ENCODE results near the gene TBCA. TPM values are rescaled to one million over a fixed set of nuclear protein-coding genes. Genes with fewer than 3 reads are reported as not detected.

TBCA gene
- total RNA-seq, 1 donor from 2014 or later: 213 TPM

- H3K36me3 Mint-ChIP-seq: peaks cover 51% of the 10 kb centered on the region
- H3K9me3 Mint-ChIP-seq: peaks cover 13% of the 10 kb centered on the region
- H3K27ac Mint-ChIP-seq: no peak overlapping the region
- no peaks in the 10 kb centered on the region for H3K27me3 Mint-ChIP-seq (ENCODE audit: low read depth)
- no peak overlapping the region for H3K4me3 Mint-ChIP-seq
- no peak for TF ChIP-seq CTCF (IDR thresholded peaks at IDR 0.05; ENCODE audit: unreplicated experiment)
- H3K4me1 Mint-ChIP-seq: peaks cover 4% of the 10 kb centered on the region
- no peak for DNase-seq (ENCODE audit: low spot score in 2 of 2, unreplicated experiment in 2 of 2)
These were observed 77.2 kb downstream of the TBCA start for GRCh38 chr5:77698920-77699319.

- Mint-ChIP-seq H3K27me3 (ENCODE audit: low read depth) (no peaks in the 10 kb centered on the region), H3K36me3 (peaks cover 45% of the 10 kb centered on the region), H3K4me3 (no peak overlapping the region), H3K27ac (no peak overlapping the region), H3K9me3 (peaks cover 13% of the 10 kb centered on the region), H3K4me1 (peaks cover 6% of the 10 kb centered on the region)
- no peak for DNase-seq (ENCODE audit: low spot score in 2 of 2, unreplicated experiment in 2 of 2)
- no peak for TF ChIP-seq CTCF (IDR thresholded peaks at IDR 0.05; ENCODE audit: unreplicated experiment)
These were observed 78.4 kb downstream of the TBCA start for GRCh38 chr5:77697692-77698091.

GRCh38 chr5:77696120-77696519 lies 80.0 kb downstream of the TBCA start:
- H3K9me3 Mint-ChIP-seq: peaks cover 13% of the 10 kb centered on the region
- no peak overlapping the region for H3K4me3 Mint-ChIP-seq
- H3K27ac Mint-ChIP-seq: no peak overlapping the region
- TF ChIP-seq CTCF (IDR thresholded peaks at IDR 0.05; ENCODE audit: unreplicated experiment): no peak
- H3K36me3 Mint-ChIP-seq: peaks cover 41% of the 10 kb centered on the region
- H3K27me3 Mint-ChIP-seq (ENCODE audit: low read depth): no peaks in the 10 kb centered on the region
- H3K4me1 Mint-ChIP-seq: peaks cover 6% of the 10 kb centered on the region
- no peak for DNase-seq (ENCODE audit: low spot score in 2 of 2, unreplicated experiment in 2 of 2)

GRCh38 chr5:77693913-77694312 lies 82.2 kb downstream of the TBCA start:
- peaks cover 13% of the 10 kb centered on the region for H3K9me3 Mint-ChIP-seq
- H3K36me3 Mint-ChIP-seq: peaks cover 36% of the 10 kb centered on the region
- no peak for TF ChIP-seq CTCF (IDR thresholded peaks at IDR 0.05; ENCODE audit: unreplicated experiment)
- no peak overlapping the region for H3K27ac Mint-ChIP-seq
- H3K4me3 Mint-ChIP-seq: no peak overlapping the region
- peaks cover 6% of the 10 kb centered on the region for H3K4me1 Mint-ChIP-seq
- no peak for DNase-seq (ENCODE audit: low spot score in 2 of 2, unreplicated experiment in 2 of 2)
- H3K27me3 Mint-ChIP-seq (ENCODE audit: low read depth): no peaks in the 10 kb centered on the region

GRCh38 chr5:77683171-77683732 lies 92.9 kb downstream of the TBCA start:
- peaks cover 5% of the 10 kb centered on the region for H3K9me3 Mint-ChIP-seq
- no peak overlapping the region for H3K4me3 Mint-ChIP-seq
- DNase-seq (ENCODE audit: low spot score in 2 of 2, unreplicated experiment in 2 of 2): no peak
- H3K36me3 Mint-ChIP-seq: peaks cover 2% of the 10 kb centered on the region
- H3K27ac Mint-ChIP-seq: no peak overlapping the region
- no peaks in the 10 kb centered on the region for H3K4me1 Mint-ChIP-seq
- no peak for TF ChIP-seq CTCF (IDR thresholded peaks at IDR 0.05; ENCODE audit: unreplicated experiment)
- H3K27me3 Mint-ChIP-seq (ENCODE audit: low read depth): no peaks in the 10 kb centered on the region

- Mint-ChIP-seq H3K27ac (no peak overlapping the region), H3K9me3 (peaks cover 10% of the 10 kb centered on the region), H3K36me3 (no peaks in the 10 kb centered on the region), H3K27me3 (ENCODE audit: low read depth) (peaks cover 37% of the 10 kb centered on the region), H3K4me3 (no peak overlapping the region), H3K4me1 (no peaks in the 10 kb centered on the region)
- TF ChIP-seq CTCF (IDR thresholded peaks at IDR 0.05; ENCODE audit: unreplicated experiment): no peak
- DNase-seq (ENCODE audit: low spot score in 2 of 2, unreplicated experiment in 2 of 2): no peak
These were observed 105.6 kb downstream of the TBCA start for GRCh38 chr5:77670526-77670925.
